ENCODE measurements around the gene SLC43A3. TPM values are rescaled to one million over a fixed set of nuclear protein-coding genes. Genes with fewer than 3 reads are reported as not detected.

Gene SLC43A3
- total RNA-seq, 4 donors from 2014 or later, result 26.6 to 90.4 (median 77.0) TPM

DNA sequence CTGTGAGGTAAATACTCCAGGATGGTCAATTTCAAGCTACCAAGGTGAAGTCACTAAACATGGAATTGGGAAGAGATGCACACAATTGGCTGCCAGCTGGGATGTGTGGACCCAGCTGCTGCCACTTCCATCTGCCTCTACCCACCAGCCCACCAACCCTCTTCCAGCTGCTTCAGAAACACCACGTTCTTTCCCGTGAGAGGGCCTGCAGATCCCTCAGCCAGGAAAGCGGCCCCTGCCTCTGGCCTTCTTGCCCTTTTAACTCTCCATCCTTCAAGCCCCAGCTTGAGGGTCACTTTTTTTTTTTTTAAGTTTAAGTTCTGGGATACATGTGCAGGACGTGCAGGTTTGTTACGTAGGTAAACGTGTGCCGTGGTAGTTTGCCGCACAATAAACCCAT is 65.9 kb downstream of the SLC43A3 start:
- DNase-seq (ENCODE audit: extremely low spot score), result no peak
- Histone ChIP-seq H3K36me3 (no peaks in the 10 kb centered on the region), H3K27me3 (no peaks in the 10 kb centered on the region), H3K4me1 (peaks cover 10 to 13% (median 12%) of the 10 kb centered on the region in 4 donors), H3K9me3 (no peaks in the 10 kb centered on the region), H3K27ac (replicated peaks in 1 of 4) (no peak overlapping the region), H3K4me3 (no peak overlapping the region)
- intact Hi-C loops (cut with DNase I), result no loop called here
- TF ChIP-seq EP300 (IDR thresholded peaks at IDR 0.05) (no peak), POLR2AphosphoS5 (IDR thresholded peaks at IDR 0.05) (no peak)
- TF ChIP-seq, protein P1, sequence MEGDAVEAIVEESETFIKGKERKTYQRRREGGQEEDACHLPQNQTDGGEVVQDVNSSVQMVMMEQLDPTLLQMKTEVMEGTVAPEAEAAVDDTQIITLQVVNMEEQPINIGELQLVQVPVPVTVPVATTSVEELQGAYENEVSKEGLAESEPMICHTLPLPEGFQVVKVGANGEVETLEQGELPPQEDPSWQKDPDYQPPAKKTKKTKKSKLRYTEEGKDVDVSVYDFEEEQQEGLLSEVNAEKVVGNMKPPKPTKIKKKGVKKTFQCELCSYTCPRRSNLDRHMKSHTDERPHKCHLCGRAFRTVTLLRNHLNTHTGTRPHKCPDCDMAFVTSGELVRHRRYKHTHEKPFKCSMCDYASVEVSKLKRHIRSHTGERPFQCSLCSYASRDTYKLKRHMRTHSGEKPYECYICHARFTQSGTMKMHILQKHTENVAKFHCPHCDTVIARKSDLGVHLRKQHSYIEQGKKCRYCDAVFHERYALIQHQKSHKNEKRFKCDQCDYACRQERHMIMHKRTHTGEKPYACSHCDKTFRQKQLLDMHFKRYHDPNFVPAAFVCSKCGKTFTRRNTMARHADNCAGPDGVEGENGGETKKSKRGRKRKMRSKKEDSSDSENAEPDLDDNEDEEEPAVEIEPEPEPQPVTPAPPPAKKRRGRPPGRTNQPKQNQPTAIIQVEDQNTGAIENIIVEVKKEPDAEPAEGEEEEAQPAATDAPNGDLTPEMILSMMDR (IDR thresholded peaks at IDR 0.05), result no peak
- 91% methylated on average over 8 of the region's 8 CpGs for WGBS

DNA sequence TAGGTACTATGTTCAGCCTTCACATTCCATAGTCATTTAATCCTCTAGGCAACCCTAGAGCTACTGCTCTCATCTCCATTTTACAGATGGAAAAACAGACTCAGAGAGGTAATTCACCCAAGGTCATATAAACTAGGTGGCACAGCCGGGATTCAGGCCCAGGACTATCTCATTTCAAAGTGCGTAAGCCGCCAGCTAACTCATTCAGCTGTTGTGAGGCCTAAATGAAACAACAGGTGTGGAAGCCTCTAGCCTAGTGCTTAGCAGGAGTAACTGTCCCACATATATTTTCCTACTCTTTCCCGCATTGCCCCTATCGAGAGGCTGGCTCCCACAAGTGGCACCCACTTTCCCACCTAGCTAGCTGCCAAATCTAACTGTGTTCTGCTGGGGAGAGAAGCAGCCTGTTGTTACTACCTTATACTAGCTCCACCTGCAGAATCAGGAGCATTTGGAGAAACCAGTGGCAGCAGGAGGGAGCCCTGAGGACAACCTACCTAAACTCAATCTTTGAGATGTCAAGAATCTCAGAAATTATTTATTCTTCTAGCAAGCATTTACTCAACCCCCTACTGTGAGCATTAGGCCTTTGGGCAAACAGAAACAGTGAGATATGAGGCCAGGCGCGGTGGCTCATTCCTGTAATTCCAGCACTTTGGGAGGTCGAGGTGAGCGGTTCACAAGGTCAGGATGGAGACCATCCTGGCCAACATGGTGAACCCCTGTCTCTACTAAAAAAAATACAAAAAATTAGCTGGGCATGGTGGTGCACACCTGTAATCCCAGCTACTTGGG is 66.8 kb downstream of the SLC43A3 start:
- Histone ChIP-seq H3K27ac (replicated peaks in 1 of 4) (no peak overlapping the region), H3K36me3 (no peaks in the 10 kb centered on the region), H3K27me3 (no peaks in the 10 kb centered on the region), H3K4me1 (peaks cover 10 to 13% (median 12%) of the 10 kb centered on the region in 4 donors), H3K9me3 (no peaks in the 10 kb centered on the region), H3K4me3 (no peak overlapping the region)
- intact Hi-C loops (cut with DNase I), result no loop called here
- DNase-seq (ENCODE audit: extremely low spot score), result no peak
- no peak for TF ChIP-seq EP300 (IDR thresholded peaks at IDR 0.05)
- 92% methylated on average over 9 of the region's 9 CpGs for WGBS

DNA sequence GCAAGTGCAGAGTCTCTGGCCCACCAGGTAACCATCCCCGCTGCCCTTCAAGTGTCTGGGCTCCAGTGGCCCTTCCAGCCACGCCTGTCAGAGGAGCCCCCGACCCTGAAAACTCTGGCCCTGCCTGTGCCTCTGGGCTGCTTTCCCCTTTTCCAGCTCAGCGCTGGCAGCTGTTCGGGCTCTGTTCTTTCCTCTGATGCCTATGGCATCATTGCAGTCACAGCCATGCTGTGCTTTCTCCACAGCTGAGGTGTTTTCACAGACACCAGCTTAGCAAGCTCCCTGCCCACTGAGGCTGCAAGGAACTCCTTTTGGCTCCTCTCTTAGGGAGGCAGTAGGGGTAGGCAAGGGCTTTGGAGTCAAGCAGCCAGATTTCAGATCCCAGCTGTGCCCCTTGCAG is 67.5 kb downstream of the SLC43A3 start:
- intact Hi-C loops (cut with DNase I), result no loop called here
- WGBS, result 87% methylated on average over 5 of the region's 5 CpGs
- Histone ChIP-seq H3K9me3 (no peaks in the 10 kb centered on the region), H3K4me1 (peaks cover 10 to 13% (median 12%) of the 10 kb centered on the region in 4 donors), H3K36me3 (no peaks in the 10 kb centered on the region), H3K4me3 (no peak overlapping the region), H3K27me3 (no peaks in the 10 kb centered on the region), H3K27ac (replicated peaks in 1 of 4) (no peak overlapping the region)
- DNase-seq (ENCODE audit: extremely low spot score), result no peak
- TF ChIP-seq, protein P1 (IDR thresholded peaks at IDR 0.05), result no peak
- TF ChIP-seq POLR2AphosphoS5 (IDR thresholded peaks at IDR 0.05), result no peak
- no peak for TF ChIP-seq POLR2A (IDR thresholded peaks at IDR 0.05; ENCODE audit: low read depth)
- TF ChIP-seq EP300 (IDR thresholded peaks at IDR 0.05), result no peak

DNA sequence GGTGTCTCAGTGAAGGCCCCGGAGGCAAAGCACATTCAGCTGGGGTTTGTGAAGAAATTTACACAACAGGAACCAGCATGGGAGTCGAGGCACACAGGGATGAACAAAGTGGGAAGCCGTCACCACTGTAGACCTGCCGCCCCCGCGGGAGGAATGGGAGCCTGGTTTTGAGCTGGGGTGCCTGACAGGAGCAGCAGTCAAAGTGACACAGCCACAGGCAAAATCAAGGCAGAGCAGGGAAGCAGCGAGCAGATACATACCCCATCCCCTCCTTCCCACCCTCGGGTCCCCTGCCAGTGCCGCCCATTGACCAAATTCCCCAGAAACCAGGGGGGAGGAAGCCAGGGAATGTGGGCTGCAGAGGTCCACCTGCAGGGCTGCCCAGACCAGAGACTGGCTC is 67.9 kb downstream of the SLC43A3 start:
- Histone ChIP-seq H3K27ac (replicated peaks in 1 of 4) (no peak overlapping the region), H3K9me3 (no peaks in the 10 kb centered on the region), H3K36me3 (no peaks in the 10 kb centered on the region), H3K27me3 (no peaks in the 10 kb centered on the region), H3K4me1 (peaks cover 11 to 13% (median 12%) of the 10 kb centered on the region in 4 donors), H3K4me3 (no peak overlapping the region)
- no peak for TF ChIP-seq POLR2AphosphoS5 (IDR thresholded peaks at IDR 0.05)
- TF ChIP-seq, protein P1 (IDR thresholded peaks at IDR 0.05), result no peak
- no peak for TF ChIP-seq EP300 (IDR thresholded peaks at IDR 0.05)
- TF ChIP-seq POLR2A (IDR thresholded peaks at IDR 0.05; ENCODE audit: low read depth), result no peak
- 74% methylated on average over 7 of the region's 9 CpGs for WGBS
- intact Hi-C loops (cut with DNase I), result no loop called here
- no peak for DNase-seq (ENCODE audit: extremely low spot score)

DNA sequence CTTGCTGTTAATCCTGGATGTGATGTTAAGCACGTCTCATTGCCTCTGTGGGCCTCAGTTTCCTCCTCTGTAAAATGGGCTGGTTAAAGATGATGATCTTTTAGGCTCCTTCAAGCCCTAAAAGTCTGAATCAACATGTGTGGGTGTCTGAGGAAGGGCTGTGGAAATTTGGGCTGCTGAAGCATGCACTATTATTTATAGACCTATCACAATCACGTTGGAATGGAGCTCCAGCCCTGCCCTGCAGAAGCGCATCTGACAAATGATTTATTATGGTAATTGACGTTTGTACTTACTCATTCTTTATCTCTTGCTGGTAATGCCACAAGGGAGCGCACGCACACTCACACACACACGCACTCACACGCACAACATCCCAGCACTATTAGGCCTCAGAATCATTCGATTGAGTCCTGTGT is 68.4 kb downstream of the SLC43A3 start:
- no peak overlapping the region for H3K27ac ChIP-seq (replicated peaks in 1 of 4)
- intact Hi-C loops (cut with DNase I), result no loop called here

More for the DNA sequence above, 68.4 kb downstream of the SLC43A3 start:
- no peak overlapping the region for H3K4me3 ChIP-seq
- 79% methylated on average over 9 of the region's 9 CpGs for WGBS
- no peaks in the 10 kb centered on the region for H3K27me3 ChIP-seq
- no peaks in the 10 kb centered on the region for H3K9me3 ChIP-seq
- H3K4me1 ChIP-seq, result peaks cover 11 to 14% (median 13%) of the 10 kb centered on the region in 4 donors
- TF ChIP-seq, protein P1 (IDR thresholded peaks at IDR 0.05), result no peak
- TF ChIP-seq POLR2AphosphoS5 (IDR thresholded peaks at IDR 0.05) (no peak), EP300 (IDR thresholded peaks at IDR 0.05) (no peak), POLR2A (IDR thresholded peaks at IDR 0.05; ENCODE audit: low read depth) (no peak)
- no peaks in the 10 kb centered on the region for H3K36me3 ChIP-seq
- no peak for DNase-seq (ENCODE audit: extremely low spot score)
